ENCODE measurements around the gene CD58. TPM values are rescaled to one million over a fixed set of nuclear protein-coding genes. Genes with fewer than 3 reads are reported as not detected.

CD58 gene
- total and polyA plus RNA-seq, 2 of the 4 experiments (the other 2 are of a cell fraction), result 5.4 to 5.7 TPM

- 100% methylated on average over 1 of the region's 7 CpGs; no CpG with 5 or more reads in 1 of the 2 experiments for WGBS, 2 experiments (ENCODE audit: extremely low coverage in 2 of 2, insufficient read length in 1 of 2)
- H3K18ac ChIP-seq (ENCODE audit: low read depth, low read length), result no peak overlapping the region
These were observed 77.8 kb downstream of the CD58 start for GRCh38 chr1:116493036-116493435.

More at GRCh38 chr1:116493036-116493435, 77.8 kb downstream of the CD58 start:
- Histone ChIP-seq H3K27me3 (ENCODE audit: control insufficient read depth, insufficient read depth, low read length) (no peaks in the 10 kb centered on the region), H3K4ac (ENCODE audit: low read depth, low read length) (no peak overlapping the region), H3K79me1 (ENCODE audit: low read depth in 1 of 2, low read length in 2 of 2) (no peaks in the 10 kb centered on the region), H2AK9ac (replicated peaks; ENCODE audit: low read depth, low read length, poor library complexity) (no peak overlapping the region), H3K23ac (ENCODE audit: low read depth, low read length) (no peak overlapping the region), H3K4me2 (ENCODE audit: low read depth, low read length) (no peak overlapping the region), H2BK20ac (ENCODE audit: low read depth, low read length) (no peak overlapping the region), H3K4me3 (ENCODE audit: insufficient read depth, low read depth, low read length) (no peak overlapping the region), H3K9ac (ENCODE audit: low read depth, low read length) (no peak overlapping the region), H4K91ac (ENCODE audit: insufficient read depth, low read depth, low read length) (no peak overlapping the region), H3K56ac (ENCODE audit: extremely low read depth, insufficient read depth, low read length) (no peak overlapping the region), H2AFZ (replicated peaks; ENCODE audit: low read length, poor library complexity) (no peak overlapping the region), H3K9me1 (ENCODE audit: insufficient read depth, low read length) (no peaks in the 10 kb centered on the region; the same call in 1 of the 2 replicates), H4K8ac (ENCODE audit: low read depth in 2 of 2, low read length in 2 of 2) (no peak overlapping the region), H3K27ac (ENCODE audit: insufficient read depth, low read length) (no peak overlapping the region), H2BK5ac (ENCODE audit: low read depth, low read length, poor library complexity, severe bottlenecking) (no peak overlapping the region), H4K20me1 (ENCODE audit: insufficient read depth, low read length) (no peaks in the 10 kb centered on the region), H2AK5ac (ENCODE audit: low read depth, low read length) (no peak overlapping the region), H3K14ac (replicated peaks; ENCODE audit: low read depth, low read length) (no peak overlapping the region), H3K36me3 (ENCODE audit: control insufficient read depth, insufficient read depth, low read length) (no peaks in the 10 kb centered on the region), H3K9me3 (ENCODE audit: control insufficient read depth, insufficient read depth, low read length) (no peaks in the 10 kb centered on the region), H4K5ac (ENCODE audit: low read depth, low read length) (no peak overlapping the region), H2BK15ac (ENCODE audit: low read depth, low read length) (no peak overlapping the region), H2BK120ac (ENCODE audit: low read depth, low read length) (no peak overlapping the region), H3K4me1 (ENCODE audit: control insufficient read depth, insufficient read depth, low read length) (peaks cover 15% of the 10 kb centered on the region)
- intact Hi-C loops (cut with micrococcal nuclease), result no loop called here
- CTCF ChIA-PET, result interaction anchor here (1.8 kb wide), 1 partner anchor 9 kb away, joined by 7 read pairs; no protein-coding TSS in a partner anchor
- ATAC-seq (ENCODE audit: low read depth) (no peak), DNase-seq (no peak)
- POLR2A ChIA-PET (ENCODE audit: unreplicated experiment), result no interaction called here
- dilution Hi-C loops (cut with HindIII; ENCODE audit: low sequenced_read_pairs, unreplicated experiment), result no loop called here
- no peak for TF ChIP-seq RAD21 (IDR thresholded peaks at IDR 0.05; ENCODE audit: low read length)
- no peak for TF ChIP-seq BHLHE40 (IDR thresholded peaks at IDR 0.05; ENCODE audit: low read depth, low read length)
- no peak for TF ChIP-seq CHD1 (IDR thresholded peaks at IDR 0.05; ENCODE audit: low read depth, low read length)
- no peak for TF ChIP-seq MXI1 (IDR thresholded peaks at IDR 0.05; ENCODE audit: borderline replicate concordance, low read depth, low read length)
- no peak for TF ChIP-seq RFX5 (IDR thresholded peaks at IDR 0.05; ENCODE audit: low read depth, low read length)
- no peak for TF ChIP-seq MAFK (IDR thresholded peaks at IDR 0.05; ENCODE audit: low read depth, low read length)
- TF ChIP-seq SMC3 (IDR thresholded peaks at IDR 0.05; ENCODE audit: low read depth, low read length), result no peak
- TF ChIP-seq CTCF (conservative IDR thresholded peaks at IDR 0.05; ENCODE audit: low read depth, low read length), result no peak
- no peak for TF ChIP-seq NFE2L2 (IDR thresholded peaks at IDR 0.05; ENCODE audit: low read depth, low read length)
- TF ChIP-seq USF2 (IDR thresholded peaks at IDR 0.05; ENCODE audit: low read depth, low read length), result no peak
- in situ Hi-C loops (cut with MboI; ENCODE audit: low sequenced_read_pairs), result loop anchor here (10.0 kb wide), 2 partner anchors 358 to 688 kb away; no protein-coding TSS in a partner anchor
- no TSS peak for BruUV-seq (replicated peaks)
